HG02610 (cell line): ENCODE results near the gene KDM4E.
"Not testable (repeated sequence)": the region's sequence is repeated elsewhere in the genome, so short reads cannot be mapped to it uniquely, and the experiment has no call there.

Experiments used
- ATAC-seq: cut with Tn5 transposase; IDR thresholded peaks from one replicate; pipeline ENCODE4 v1.9.1; 2021; ENCODE audit warnings: mild to moderate bottlenecking, moderate library complexity; ENCODE audit not compliant: unreplicated experiment

KDM4E gene

GRCh38 chr11:95024958-95025357, at the start of gene KDM4E:
KDM4E (plus strand) TSS chr11:95025258; CDS start chr11:95025558, 300 bp downstream.
- ATAC-seq = no peak

DNA sequence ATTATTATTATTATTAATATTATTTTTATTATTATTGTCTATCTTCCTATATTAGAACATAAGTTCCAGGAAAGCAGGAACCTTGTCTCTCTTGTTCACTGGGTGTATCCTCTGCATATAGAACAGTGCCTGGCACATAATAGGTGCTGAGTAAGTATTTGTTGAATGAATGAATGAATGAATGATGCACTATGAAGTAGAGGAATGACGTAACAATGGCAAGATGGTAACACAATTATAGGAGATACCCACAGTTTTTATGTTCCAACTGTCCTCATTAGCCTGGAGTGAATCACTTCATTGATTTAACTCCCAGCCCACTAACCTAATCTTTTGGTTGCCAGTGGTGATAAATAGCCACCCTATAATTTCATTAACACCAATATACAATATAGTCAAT, 49.5 kb upstream of the KDM4E start:
- ATAC-seq = no peak

DNA sequence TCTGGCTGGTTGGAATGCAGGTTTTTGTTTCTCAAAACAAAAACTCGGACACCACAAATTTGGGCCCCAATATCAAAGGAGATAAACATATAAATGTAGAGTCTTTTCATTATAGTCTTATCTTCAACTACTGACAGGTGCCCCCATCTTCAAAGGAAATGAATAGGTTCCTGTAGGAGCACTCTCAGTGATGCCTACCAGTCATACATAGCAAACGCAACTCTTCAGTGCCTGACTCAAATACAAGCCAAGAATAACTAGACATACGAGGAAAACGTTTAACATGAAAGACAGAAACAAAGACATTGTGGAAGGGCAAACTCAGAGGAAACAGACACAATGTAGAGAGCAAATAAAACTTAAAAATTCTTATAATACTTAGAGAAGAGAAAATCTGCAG, 37.7 kb upstream of the KDM4E start:
- ATAC-seq = no peak

GRCh38 chr11:94988748-94989147, 36.3 kb upstream of the KDM4E start:
- no peak for ATAC-seq

DNA sequence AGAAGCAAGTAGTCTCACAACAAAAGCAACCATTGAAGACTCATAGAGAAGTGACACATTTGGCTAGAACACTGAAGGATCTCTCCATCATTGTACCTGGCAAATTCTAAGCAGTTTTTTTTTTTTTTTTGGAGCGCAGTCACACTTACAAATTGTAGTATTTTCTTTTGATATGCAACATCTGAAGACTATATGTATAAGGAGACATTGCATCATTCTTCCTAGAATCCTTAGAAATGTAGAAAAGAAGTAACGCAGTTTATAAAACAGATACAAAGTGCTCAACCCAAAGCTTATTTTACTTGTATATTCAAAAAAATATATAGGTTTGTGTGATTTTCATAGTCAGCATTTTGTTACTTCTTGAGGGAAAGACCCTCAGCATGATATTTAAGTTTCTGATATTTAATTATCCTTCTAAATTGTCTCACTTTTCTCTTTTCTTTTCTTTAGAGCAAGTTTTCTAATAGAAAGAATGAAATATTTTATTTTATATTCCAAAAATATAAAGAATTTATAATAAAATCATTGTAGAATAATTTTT, 31.6 kb upstream of the KDM4E start:
- no peak for ATAC-seq

GRCh38 chr11:94997437-94997836, 27.6 kb upstream of the KDM4E start:
- no peak for ATAC-seq

DNA sequence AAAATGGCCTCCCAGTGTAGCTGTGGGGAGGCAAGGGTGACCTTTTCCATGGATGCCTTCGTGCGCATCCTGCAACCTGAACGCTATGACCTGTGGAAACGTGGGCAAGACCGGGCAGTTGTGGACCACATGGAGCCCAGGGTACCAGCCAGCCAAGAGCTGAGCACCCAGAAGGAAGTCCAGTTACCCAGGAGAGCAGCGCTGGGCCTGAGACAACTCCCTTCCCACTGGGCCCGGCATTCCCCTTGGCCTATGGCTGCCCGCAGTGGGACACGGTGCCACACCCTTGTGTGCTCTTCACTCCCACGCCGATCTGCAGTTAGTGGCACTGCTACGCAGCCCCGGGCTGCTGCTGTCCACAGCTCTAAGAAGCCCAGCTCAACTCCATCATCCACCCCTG, 26.8 kb upstream of the KDM4E start:
- ATAC-seq = no peak

GRCh38 chr11:95003716-95004115, 21.3 kb upstream of the KDM4E start:
- ATAC-seq = no peak

- ATAC-seq = no peak
Observed at GRCh38 chr11:95005642-95006041, 19.4 kb upstream of the KDM4E start.

- no peak for ATAC-seq
Observed at GRCh38 chr11:95011376-95011775, 13.7 kb upstream of the KDM4E start.

DNA sequence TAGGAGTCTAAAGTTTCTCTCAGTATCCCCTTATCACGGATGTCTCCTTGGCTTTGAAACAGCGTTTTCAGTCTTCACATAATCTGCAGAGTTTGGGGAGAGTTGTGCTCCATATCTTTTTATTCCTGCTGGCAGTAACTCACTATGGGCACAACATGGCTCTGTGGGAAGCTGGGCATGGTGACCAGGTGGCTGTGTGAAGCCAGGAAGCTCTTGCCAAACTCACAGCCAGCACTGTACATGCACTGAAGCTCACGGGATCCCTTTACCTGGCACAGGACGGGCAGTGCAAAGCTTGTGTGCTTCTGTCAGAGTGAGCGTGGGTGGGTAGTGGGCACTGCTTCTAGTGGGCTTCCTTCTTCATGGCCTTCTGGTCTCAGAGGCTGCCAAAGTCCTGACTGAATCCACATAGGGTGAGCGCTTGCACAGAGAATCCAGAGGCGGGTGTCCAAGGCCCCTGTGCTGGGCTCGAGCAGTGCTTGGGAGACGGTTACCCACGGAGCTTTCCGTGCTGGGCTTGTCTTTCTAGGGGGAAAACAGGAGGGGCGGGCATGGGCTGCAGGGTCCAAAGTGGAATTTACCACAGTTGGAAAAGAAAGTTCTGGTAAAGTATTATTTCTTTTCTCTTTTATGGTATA, 10.8 kb upstream of the KDM4E start:
- no peak for ATAC-seq

GRCh38 chr11:95016139-95016538, 8.9 kb upstream of the KDM4E start:
- ATAC-seq = no peak

DNA sequence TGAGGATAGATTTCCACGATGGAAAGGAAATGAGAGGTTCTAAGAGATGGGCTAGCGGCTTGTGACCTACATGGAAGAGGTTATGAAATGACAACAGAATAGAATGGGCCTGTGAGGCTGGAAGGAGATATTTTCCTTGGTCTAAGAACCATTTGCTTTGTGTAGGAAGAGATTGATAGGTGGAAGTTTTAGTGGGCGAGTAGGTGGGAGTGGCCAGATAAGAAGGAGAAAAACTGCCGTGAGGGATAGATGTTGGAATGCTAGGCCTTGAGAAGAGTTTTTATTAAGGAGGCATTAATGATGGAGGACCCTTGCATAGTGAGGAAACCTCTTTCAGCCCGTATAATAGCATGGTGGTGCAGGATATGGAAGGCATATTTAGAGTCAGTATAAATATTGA, 3.6 kb upstream of the KDM4E start:
- not testable (repeated sequence) for ATAC-seq

DNA sequence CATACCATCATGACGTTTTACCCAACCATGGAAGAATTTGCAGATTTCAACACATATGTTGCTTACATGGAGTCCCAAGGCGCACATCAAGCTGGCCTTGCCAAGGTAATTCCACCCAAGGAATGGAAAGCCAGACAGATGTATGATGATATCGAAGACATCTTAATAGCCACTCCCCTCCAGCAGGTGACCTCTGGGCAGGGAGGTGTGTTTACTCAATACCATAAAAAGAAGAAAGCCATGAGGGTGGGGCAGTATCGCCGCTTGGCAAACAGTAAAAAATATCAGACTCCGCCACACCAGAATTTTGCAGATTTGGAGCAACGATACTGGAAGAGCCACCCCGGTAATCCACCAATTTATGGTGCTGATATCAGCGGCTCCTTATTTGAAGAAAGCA, 536 bp downstream of the KDM4E start:
- not testable (repeated sequence) for ATAC-seq

GRCh38 chr11:95028357-95028756, 3.3 kb downstream of the KDM4E start:
- no peak for ATAC-seq

GRCh38 chr11:95033051-95033450, 8.0 kb downstream of the KDM4E start:
- no peak for ATAC-seq

DNA sequence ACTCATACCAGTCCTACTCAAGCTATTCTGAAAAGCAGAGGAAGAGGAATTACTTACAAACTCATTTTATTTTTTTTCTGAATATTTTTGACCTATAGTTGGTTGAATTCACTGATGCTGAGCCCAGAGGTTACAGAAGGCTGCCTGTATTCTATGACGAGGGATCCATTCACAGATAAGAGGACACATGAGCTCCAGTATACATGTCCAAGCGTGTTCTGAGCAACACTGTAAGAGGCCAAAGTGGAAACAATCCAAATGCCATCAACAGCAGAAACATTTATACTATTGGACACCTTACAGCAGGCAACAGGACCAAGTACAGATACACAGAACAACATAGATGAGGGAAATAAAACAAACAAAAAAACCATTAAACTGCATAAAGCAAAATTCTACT, 10.3 kb downstream of the KDM4E start:
- no peak for ATAC-seq

DNA sequence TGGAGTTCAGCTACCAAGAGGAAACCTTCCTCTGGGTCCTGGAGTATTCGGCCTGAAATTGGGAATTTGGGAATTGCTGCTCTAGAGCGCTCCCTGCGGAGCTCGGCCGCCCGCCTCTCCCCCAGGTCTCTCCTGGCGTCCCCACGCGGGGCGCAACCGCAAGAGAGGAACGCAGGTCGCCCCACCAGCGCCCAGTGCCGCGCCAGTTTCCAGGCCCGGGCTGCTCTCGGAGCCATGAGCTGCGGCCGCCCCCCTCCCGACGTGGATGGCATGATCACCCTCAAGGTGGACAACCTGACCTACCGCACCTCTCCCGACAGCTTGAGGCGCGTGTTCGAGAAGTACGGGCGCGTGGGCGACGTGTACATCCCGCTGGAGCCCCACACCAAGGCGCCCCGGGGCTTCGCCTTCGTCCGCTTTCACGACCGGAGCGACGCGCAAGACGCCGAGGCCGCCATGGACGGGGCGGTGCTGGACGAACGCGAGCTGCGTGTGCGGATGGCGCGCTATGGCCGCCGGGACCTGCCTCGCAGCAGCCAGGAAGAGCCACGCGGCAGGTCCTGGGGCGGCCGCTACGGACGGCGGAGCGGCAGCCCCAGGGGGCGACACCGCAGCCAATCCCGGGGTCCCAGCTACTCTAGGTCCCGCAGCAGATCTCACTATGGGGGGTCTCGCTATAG, 12.4 kb downstream of the KDM4E start:
- ATAC-seq = not testable (repeated sequence)

DNA sequence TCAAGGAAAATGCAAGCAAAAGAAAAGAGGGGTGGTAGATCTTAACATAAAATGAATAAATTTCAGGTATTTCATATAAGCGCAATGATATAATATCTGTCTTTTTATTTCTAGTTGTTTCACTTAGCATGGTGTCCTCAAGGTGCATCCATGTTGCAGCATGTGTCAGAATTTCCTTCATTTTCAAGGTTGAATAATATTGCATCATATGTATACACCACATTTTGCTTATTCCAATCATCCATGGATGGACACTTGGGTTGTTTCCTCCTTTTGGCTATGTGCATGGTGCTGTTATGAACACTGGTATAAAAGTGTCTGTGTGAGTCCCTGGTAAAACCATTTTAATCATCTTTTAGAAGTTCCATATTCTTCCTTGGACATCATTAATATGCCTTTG, 17.2 kb downstream of the KDM4E start:
- no peak for ATAC-seq

DNA sequence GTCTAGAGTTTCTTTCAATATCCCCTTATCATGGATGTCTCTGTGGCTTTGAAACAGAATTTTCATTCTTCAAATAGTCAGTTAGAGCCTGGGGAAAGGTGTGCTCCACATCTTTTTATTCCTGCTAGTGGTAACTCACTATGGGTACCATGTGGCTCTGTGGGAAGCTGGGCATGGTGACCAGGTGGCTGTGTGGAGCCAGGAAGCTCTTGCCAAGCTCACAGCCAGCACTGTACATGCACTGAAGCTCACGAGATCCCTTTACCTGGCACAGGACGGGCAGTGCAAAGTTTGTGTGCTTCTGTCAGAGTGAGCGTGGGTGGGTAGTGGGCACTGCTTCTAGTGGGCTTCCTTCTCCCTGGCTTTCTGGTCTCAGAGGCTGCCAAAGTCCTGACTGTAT, 17.8 kb downstream of the KDM4E start:
- ATAC-seq = no peak

- ATAC-seq = no peak
Observed at GRCh38 chr11:95044010-95044409, 19.0 kb downstream of the KDM4E start.

GRCh38 chr11:95045812-95046211, 20.8 kb downstream of the KDM4E start:
- ATAC-seq = no peak
